GM18870 (cell line): Measurements from ENCODE around the gene CHRM4.

ENCODE experiments used
- ATAC-seq: cut with Tn5 transposase; IDR thresholded peaks from one replicate; pipeline ENCODE4 v1.9.1; 2021; ENCODE audit warnings: moderate library complexity; ENCODE audit not compliant: unreplicated experiment

Gene CHRM4

GRCh38 chr11:46391578-46392420 lies at the start of gene CHRM4:
Gene CHRM4, minus strand, starts transcription at chr11:46391776. Its CDS starts 5,219 bp downstream, at chr11:46386557.
- no peak for ATAC-seq

- ATAC-seq = no peak
Measured at GRCh38 chr11:46438211-46438610, 46.6 kb upstream of the CHRM4 start.

- ATAC-seq = no peak
Measured at GRCh38 chr11:46437122-46437689, 45.6 kb upstream of the CHRM4 start.

DNA sequence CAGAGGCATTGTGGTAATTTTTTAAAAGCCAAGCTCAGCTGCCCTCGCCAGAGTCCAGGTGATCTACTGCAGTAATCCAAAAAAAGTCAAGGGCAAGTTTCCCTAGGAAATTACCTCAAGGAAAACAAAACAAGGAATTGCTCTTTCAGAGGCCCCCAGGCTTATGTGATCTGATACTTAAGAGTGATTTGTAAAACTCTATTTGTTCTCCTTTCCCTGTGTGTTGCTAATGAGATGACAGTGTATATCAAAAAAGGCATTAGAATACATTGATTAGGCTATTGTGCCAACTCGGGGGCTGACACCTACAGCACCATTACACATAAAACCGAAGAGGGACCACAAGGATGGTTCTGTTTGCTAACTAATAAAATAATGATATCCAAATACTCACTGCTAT lies 44.5 kb upstream of the CHRM4 start:
- no peak for ATAC-seq

DNA sequence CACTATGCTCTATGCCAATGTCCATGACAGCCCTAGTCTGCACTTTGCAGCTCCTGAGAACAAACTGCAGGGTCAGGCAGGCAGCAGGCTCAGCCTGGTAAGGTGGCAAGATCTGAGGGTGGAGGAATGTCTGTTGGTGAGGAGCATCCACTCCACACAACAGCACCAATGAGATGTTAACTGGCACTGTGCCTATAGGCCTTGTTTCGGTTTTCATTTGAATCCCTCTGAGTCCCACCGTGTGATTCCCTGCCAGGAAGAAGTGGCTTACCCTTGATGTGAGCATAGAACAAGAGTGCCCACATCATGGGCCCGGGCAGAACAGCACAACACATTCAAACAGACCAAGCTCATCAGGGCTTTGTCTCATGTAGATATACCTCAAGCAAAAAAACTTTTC lies 44.1 kb upstream of the CHRM4 start:
- no peak for ATAC-seq

DNA sequence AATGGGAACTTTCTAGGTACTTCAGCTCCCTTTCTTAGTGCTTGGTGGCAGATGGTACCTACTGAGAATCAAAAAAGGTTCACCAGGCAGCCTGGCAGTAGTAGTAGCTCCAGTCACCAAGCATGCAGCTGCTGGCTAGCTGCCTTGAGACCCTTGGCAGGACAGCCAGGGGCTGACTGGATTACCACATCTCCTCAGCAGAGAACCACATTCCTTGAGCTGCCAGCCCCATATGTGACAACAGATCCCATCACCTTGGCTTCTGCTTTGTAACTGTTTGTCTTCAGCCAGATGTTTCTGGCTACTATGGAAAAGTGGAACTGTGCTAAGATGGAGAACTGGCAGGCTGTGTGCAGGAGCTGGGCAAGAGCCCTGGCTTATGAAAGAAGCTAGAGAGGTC lies 39.6 kb upstream of the CHRM4 start:
- ATAC-seq = no peak

GRCh38 chr11:46429717-46430116 lies 38.1 kb upstream of the CHRM4 start:
- no peak for ATAC-seq

DNA sequence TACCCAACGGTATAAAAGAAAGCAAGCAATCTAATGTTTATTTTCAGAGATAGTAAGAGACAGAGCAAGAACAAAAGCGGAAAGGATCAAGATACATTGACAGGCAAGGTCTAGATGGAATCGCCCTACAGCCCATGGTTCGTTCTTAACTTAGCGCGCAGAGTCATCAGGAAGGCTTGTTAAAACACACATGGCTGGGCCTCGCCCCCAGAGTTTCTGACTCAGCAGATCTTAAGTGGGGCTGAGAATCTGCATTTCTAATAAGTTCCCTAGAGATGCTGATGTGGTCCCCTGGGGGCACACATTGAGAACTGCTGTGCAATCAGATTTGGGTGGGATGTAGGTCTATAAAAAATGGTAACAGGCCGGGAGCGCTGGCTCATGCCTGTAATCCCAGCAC lies 35.8 kb upstream of the CHRM4 start:
- no peak for ATAC-seq

GRCh38 chr11:46426233-46426991 lies 34.8 kb upstream of the CHRM4 start:
- no peak for ATAC-seq

- no peak for ATAC-seq
Measured at GRCh38 chr11:46422588-46422987, 31.0 kb upstream of the CHRM4 start.

- no peak for ATAC-seq
Measured at GRCh38 chr11:46421257-46421880, 29.8 kb upstream of the CHRM4 start.

DNA sequence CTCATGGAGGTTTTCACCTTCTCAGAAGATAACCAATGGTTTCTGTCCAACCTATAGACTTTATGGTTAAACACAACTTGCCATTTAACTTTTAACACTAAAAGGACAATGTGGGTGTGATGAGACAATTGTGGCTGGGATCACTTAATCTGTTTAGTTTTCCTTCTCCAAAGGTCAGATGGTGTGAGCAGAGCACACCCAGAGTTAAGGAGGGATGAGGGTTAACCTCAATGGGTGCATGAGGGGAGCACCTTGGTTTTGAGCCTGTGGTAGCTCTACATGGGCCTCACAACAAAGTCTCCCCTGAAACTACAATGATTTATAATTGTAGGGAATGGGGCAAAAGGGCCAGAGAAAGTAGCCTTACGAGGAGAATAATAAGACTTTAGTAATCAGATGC lies 28.9 kb upstream of the CHRM4 start:
- no peak for ATAC-seq

DNA sequence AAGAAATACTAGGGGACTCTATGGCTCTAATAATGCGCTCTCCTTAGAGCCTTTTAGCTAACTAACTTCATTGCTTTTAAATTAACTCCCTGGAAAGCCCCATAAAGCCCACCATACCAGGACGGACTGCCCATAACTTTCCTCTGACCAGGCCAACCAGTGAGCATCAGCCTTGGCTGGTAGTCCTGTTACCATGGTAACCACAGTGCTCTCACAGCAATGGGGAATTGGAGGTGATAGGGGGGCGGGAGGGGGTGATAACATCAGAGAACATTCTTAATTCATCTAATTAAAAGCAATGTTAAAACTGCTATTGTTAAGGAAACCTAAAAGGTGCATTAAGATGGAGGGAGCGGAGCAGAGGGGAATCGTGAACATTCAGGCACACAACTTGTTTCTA lies 27.2 kb upstream of the CHRM4 start:
- ATAC-seq = no peak

GRCh38 chr11:46417711-46418110 lies 26.1 kb upstream of the CHRM4 start:
- no peak for ATAC-seq

DNA sequence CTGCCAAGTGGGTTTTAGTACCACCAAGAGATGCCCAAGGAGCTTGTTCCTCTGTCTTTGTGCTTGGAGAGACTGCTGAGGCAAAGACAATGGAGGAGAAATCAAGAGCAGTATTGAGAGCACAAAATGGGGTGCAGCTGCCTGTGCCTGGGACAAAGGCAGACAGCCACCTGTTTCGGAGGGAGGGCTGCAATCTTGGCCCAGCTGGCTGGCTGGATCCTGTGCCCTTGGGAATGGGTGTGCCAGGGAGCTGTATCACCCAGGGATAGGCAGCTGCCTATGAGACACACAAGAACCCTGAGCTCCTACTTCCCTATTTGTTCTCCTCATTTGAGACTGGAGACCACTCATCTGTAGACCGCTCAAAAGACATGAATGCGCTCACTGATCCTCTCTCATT lies 23.3 kb upstream of the CHRM4 start:
- no peak for ATAC-seq

- no peak for ATAC-seq
Measured at GRCh38 chr11:46414466-46414796, 22.9 kb upstream of the CHRM4 start.

DNA sequence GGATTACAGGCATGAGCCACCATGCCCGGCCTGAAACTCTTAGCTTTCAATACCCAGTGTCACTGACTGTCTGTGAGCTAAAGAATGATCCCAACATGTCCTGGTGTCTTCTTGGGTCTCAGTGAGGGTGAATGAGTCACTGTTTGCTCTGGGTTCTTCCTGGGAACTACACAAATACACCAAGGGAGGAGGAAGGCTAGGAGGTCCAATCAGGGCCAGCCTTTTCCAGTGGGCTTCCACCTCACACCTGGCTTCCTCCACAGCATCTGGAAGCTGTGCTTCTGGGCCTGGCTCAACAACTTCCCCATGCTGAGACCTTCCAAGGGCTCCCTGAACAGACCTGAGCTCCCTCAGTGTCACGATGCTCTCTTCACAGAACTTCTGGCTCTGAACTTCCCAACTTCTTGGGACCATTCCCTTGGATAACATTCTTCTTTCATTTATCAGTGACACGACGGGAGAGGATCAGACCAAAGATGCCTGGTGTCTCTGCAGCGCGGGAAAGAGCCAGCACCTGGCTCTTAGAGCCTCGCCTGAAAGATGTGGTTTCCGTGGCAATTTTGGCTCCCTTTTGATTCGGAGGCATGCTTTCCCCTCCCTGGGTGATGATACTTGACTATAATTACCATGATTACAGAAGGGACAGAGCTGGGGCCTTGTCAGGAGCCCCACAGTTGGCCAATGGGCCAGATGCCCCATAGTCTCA lies 22.3 kb upstream of the CHRM4 start:
- no peak for ATAC-seq

GRCh38 chr11:46410021-46410420 lies 18.4 kb upstream of the CHRM4 start:
- ATAC-seq = no peak

- ATAC-seq = no peak
Measured at GRCh38 chr11:46408407-46408986, 16.9 kb upstream of the CHRM4 start.

- no peak for ATAC-seq
Measured at GRCh38 chr11:46407635-46408034, 16.1 kb upstream of the CHRM4 start.
